Left ventricle myocardium inferior (tissue), 1 donor: Measurements from ENCODE around the gene OR6V1. TPM values are rescaled to one million over a fixed set of nuclear protein-coding genes. Genes with fewer than 3 reads are reported as not detected.

ENCODE experiments used
- DNase-seq: peaks from one replicate; pipeline ENCODE4 v3.0.0-alpha.2; 2020
- H3K27ac ChIP-seq: fragments of 200-600 bp; replicated peaks from 2 replicates; pipeline ENCODE4 v1.8.0; 2021
- H3K27me3 ChIP-seq: fragments of 200-600 bp; 2 replicates; pipeline ENCODE4 v1.8.0; 2021; ENCODE audit warnings: low read depth
- H3K36me3 ChIP-seq: fragments of 200-600 bp; 2 replicates; pipeline ENCODE4 v1.8.0; 2021
- H3K4me1 ChIP-seq: fragments of 200-600 bp; 2 replicates; pipeline ENCODE4 v1.8.0; 2021
- H3K4me3 ChIP-seq: fragments of 200-600 bp; 2 replicates; pipeline ENCODE4 v1.8.0; 2021; ENCODE audit warnings: mild to moderate bottlenecking, moderate library complexity
- H3K9me3 ChIP-seq: fragments of 200-600 bp; replicated peaks from 2 replicates; pipeline ENCODE4 v1.8.0; 2021
- intact Hi-C: fragments of 100-400 bp; cut with micrococcal nuclease; formaldehyde crosslinking; loops from one replicate; pipeline ENCODE4 v1.11.0; 2022
- total RNA-seq: library from RNA; stranded (reverse); fragmentation: NEBNext Ultra II Directional; extraction: Animal tissue kit (Norgen Biotek cat#: 25700); gene quantifications from one replicate; pipeline ENCODE4 v1.2.1, GENCODE V29; 2021
- TF ChIP-seq, protein P1 (sequence below): fragments of 200-600 bp; IDR thresholded peaks from 2 replicates; pipeline ENCODE4 v1.8.0; 2021; ENCODE audit warnings: antibody characterized with exemption, mild to moderate bottlenecking, borderline replicate concordance
- donor health status: DM: no; HTN: yes; CAD: no; lungs with severe emphysema.

Gene OR6V1
- total RNA-seq, 1 donor from 2014 or later: not detected

DNA sequence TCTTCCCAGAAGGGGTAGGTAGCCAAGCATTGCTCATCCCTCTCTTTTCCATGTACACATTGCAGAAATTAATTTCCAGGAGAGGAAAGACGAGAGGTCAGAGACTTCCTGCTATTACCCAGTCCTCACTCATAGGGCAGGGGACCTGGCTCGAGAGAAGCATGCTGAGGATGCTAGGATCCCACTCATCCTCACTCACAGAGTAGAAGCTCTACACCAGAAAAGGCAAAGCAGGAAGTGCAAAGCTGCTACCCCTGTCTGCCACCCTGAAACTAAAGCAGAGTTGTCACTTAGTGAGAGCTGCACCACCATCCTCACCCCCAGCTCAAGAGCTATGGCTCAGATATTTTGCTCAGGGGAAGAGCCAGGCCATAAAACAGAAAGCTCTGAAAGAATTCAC lies 35.1 kb upstream of the OR6V1 start:
- no peaks in the 10 kb centered on the region for H3K9me3 ChIP-seq
- intact Hi-C loops: no loop called here
- no peak overlapping the region for H3K27ac ChIP-seq
- H3K4me3 ChIP-seq: no peak overlapping the region
- no peak for DNase-seq
- H3K36me3 ChIP-seq: no peaks in the 10 kb centered on the region
- no peaks in the 10 kb centered on the region for H3K27me3 ChIP-seq
- no peaks in the 10 kb centered on the region for H3K4me1 ChIP-seq
- TF ChIP-seq, protein P1, sequence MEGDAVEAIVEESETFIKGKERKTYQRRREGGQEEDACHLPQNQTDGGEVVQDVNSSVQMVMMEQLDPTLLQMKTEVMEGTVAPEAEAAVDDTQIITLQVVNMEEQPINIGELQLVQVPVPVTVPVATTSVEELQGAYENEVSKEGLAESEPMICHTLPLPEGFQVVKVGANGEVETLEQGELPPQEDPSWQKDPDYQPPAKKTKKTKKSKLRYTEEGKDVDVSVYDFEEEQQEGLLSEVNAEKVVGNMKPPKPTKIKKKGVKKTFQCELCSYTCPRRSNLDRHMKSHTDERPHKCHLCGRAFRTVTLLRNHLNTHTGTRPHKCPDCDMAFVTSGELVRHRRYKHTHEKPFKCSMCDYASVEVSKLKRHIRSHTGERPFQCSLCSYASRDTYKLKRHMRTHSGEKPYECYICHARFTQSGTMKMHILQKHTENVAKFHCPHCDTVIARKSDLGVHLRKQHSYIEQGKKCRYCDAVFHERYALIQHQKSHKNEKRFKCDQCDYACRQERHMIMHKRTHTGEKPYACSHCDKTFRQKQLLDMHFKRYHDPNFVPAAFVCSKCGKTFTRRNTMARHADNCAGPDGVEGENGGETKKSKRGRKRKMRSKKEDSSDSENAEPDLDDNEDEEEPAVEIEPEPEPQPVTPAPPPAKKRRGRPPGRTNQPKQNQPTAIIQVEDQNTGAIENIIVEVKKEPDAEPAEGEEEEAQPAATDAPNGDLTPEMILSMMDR: no peak

DNA sequence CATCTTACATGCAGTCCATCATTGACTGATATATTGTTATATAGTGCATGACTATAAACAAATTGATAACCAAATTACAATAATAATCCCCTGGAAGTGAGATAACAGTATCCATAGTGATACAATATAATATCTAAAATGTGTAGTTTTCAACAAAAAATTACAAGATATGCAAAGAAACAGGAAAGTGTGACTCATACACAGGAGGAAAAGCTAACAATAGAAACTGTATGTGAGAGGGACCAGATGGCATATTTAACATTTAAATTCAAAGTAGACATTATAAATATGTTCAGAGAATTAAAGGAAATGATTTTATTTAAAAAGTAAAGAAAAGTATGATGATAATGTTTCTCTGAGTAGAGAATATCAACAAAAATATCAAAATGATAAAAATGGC lies 33.2 kb upstream of the OR6V1 start:
- no peak overlapping the region for H3K27ac ChIP-seq
- H3K36me3 ChIP-seq: no peaks in the 10 kb centered on the region
- intact Hi-C loops: no loop called here
- TF ChIP-seq, protein P1: no peak
- H3K9me3 ChIP-seq: no peaks in the 10 kb centered on the region
- DNase-seq: no peak
- no peaks in the 10 kb centered on the region for H3K27me3 ChIP-seq
- no peaks in the 10 kb centered on the region for H3K4me1 ChIP-seq
- no peak overlapping the region for H3K4me3 ChIP-seq

DNA sequence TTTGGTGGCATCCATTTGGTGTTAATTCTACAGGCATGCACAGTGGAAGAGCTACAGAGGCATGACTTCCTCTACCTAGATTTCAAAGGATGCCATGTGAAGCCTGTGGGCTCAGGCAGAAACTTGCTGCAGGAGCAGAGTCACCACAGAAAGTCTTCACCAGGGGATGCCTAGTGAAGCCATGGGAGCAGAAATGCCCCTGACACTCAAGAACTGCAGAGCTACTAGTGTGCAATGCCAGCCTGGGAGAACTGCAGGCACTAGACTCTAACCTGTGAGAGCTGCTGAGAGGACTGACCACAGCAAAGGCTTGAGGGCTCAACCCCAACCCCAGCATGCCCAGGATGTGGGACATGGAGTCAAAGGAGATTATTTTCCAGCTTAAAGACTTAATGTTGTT lies 29.1 kb upstream of the OR6V1 start:
- intact Hi-C loops: no loop called here

DNA sequence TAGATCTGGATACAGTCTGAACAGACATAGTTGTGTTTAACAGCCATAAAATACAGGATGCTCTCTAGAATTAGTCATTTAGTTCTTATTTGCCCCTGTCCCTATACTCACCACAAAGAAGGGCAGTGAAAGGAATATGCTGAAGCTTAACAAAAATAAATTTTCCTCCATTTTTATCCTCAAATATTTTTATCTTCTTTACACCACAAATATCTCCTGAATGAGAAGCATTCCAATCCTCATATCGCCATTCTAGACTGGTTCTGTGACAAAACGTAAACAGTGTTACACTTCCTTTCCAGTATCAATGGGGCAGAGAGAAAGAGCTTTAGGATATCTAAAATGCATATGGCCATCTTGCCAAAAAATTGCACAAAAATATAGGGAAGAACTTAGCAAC lies 26.8 kb upstream of the OR6V1 start:
- no peak for DNase-seq
- no peak overlapping the region for H3K27ac ChIP-seq
- no peaks in the 10 kb centered on the region for H3K4me1 ChIP-seq
- no peaks in the 10 kb centered on the region for H3K36me3 ChIP-seq
- no peak overlapping the region for H3K4me3 ChIP-seq
- no peaks in the 10 kb centered on the region for H3K27me3 ChIP-seq
- H3K9me3 ChIP-seq: no peaks in the 10 kb centered on the region
- intact Hi-C loops: no loop called here
- TF ChIP-seq, protein P1: no peak

More for the DNA sequence above, 29.1 kb upstream of the OR6V1 start:
- no peak for DNase-seq
- Histone ChIP-seq H3K27ac (no peak overlapping the region), H3K4me3 (no peak overlapping the region), H3K36me3 (no peaks in the 10 kb centered on the region), H3K27me3 (no peaks in the 10 kb centered on the region), H3K4me1 (no peaks in the 10 kb centered on the region), H3K9me3 (no peaks in the 10 kb centered on the region)
- TF ChIP-seq, protein P1: no peak

DNA sequence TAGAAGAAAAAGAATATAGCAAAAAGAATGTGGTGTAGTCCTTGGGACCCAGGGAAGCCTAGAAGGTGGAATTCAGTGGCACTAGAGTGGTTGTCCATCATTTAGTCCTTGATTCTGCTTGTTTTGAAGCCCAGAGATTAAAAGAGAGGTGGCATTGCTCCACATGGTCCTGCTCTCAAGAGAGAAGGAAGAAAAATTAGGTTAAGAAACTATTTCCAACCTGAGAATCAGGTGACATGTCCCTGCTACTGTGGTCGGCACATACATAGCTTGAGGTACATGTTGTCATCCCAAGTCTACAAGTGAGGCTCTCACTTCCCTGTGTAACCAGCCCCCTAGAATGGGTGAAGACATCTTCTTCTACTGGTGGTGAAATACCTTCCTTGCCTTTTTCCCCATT lies 25.1 kb upstream of the OR6V1 start, which contains the start of gene OR9A2:
Gene OR9A2, minus strand, starts transcription at position 101 of the 400 bp plus-strand sequence. Its CDS starts 0 bp downstream, at position 101.
- TF ChIP-seq, protein P1: no peak
- Histone ChIP-seq H3K36me3 (no peaks in the 10 kb centered on the region), H3K9me3 (no peaks in the 10 kb centered on the region), H3K27ac (no peak within 1 kb of the TSS), H3K4me3 (no peak within 1 kb of the TSS), H3K4me1 (no peaks in the 10 kb centered on the region), H3K27me3 (no peaks in the 10 kb centered on the region)
- no peak for DNase-seq
- intact Hi-C loops: no loop called here

DNA sequence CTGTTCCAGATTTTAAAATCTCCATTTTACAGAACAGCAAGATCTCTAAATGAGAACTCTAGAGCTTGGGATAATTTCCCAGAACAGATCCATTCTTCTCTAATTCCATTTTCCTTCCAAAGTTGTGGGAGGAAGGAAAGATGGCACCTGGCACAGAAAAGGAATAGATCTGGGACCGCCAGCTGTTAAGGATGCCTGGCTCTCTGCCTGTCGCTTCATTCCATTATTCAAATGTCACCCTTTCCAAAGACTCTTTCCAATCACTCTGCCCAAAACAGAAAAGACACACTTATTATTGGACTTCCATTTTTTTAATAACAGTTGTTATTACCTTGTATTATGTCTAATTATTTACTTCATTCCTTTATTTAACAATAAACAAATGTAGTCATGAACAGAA lies 24.5 kb upstream of the OR6V1 start:
- Histone ChIP-seq H3K36me3 (no peaks in the 10 kb centered on the region), H3K4me1 (no peaks in the 10 kb centered on the region), H3K27me3 (no peaks in the 10 kb centered on the region), H3K4me3 (no peak overlapping the region), H3K9me3 (no peaks in the 10 kb centered on the region), H3K27ac (no peak overlapping the region)
- no peak for DNase-seq
- intact Hi-C loops: no loop called here
- TF ChIP-seq, protein P1: no peak
